H1 (cell line): ENCODE measurements around the gene ATP5F1A. TPM values are rescaled to one million over a fixed set of nuclear protein-coding genes. Genes with fewer than 3 reads are reported as not detected.

ENCODE experiments used
- CTCF ChIA-PET: fragments of 300-600 bp; sonication (Branson Sonifier 250); formaldehyde crosslinking; loops from one replicate; lab custom pipeline; 2021; ENCODE audit not compliant: partially characterized antibody; lab: Charles Lee
- POLR2A ChIA-PET: fragments of 300-600 bp; sonication (Branson Sonifier 250); formaldehyde crosslinking; loops from one replicate; lab custom pipeline; 2021; ENCODE audit warnings: inconsistent platforms; ENCODE audit not compliant: partially characterized antibody; lab: Charles Lee
- DNase-seq, 2 experiments: peaks; one replicate each; pipeline versions ENCODE4 v3.0.0 to v3.0.0-alpha.2; 2010 to 2022; ENCODE audit warnings: low spot score in 2 of 2, low read depth in 1 of 2, mixed read lengths in 1 of 2
- FAIRE-seq: peaks from 2 replicates; lab custom pipeline; 2011; peaks lifted over from hg19 to GRCh38; lab: Jason Lieb, UNC
- H2AFZ ChIP-seq: 2 replicates; pipeline ENCODE4 v1.8.1; 2012; ENCODE audit warnings: low read length, inconsistent platforms
- H2AK5ac ChIP-seq: 2 replicates; pipeline ENCODE4 v1.6.1; 2013; ENCODE audit warnings: low read depth, low read length
- H2BK120ac ChIP-seq: replicated peaks from 2 replicates; pipeline ENCODE3; 2013; ENCODE audit warnings: low read depth, low read length, inconsistent platforms
- H2BK12ac ChIP-seq: 2 replicates; pipeline ENCODE4 v1.6.1; 2013; ENCODE audit warnings: low read depth, low read length
- H2BK15ac ChIP-seq: 2 replicates; pipeline ENCODE4 v1.6.1; 2013; ENCODE audit warnings: low read length
- H2BK20ac ChIP-seq: 2 replicates; pipeline ENCODE4 v1.6.1; 2013; ENCODE audit warnings: low read length
- H2BK5ac ChIP-seq: 2 replicates; pipeline ENCODE4 v1.6.1; 2013; ENCODE audit warnings: low read depth, low read length
- H3K14ac ChIP-seq: 2 replicates; pipeline ENCODE4 v1.6.1; 2013; ENCODE audit warnings: inconsistent platforms; ENCODE audit not compliant: insufficient read length
- H3K18ac ChIP-seq: 2 replicates; pipeline ENCODE4 v1.6.1; 2013; ENCODE audit warnings: low read length; ENCODE audit errors: extremely low read depth
- H3K23ac ChIP-seq: 2 replicates; pipeline ENCODE4 v1.6.1; 2013; ENCODE audit warnings: inconsistent platforms; ENCODE audit not compliant: insufficient read length
- H3K23me2 ChIP-seq: 2 replicates; pipeline ENCODE4 v1.6.1; 2013; ENCODE audit warnings: low read depth, low read length
- H3K27ac ChIP-seq: 2 replicates; pipeline ENCODE4 v1.6.1; 2011; ENCODE audit warnings: low read depth, low read length, inconsistent platforms
- H3K27me3 ChIP-seq, 4 experiments: replicated peaks in 1 of 4; 1 replicate in 1 of 4; 2 replicates in 3 of 4; pipeline versions ENCODE4 v1.6.1 to v1.8.1; 2011 to 2013; ENCODE audit warnings: low read length in 3 of 4, mild to moderate bottlenecking in 3 of 4, inconsistent platforms in 2 of 4, mixed read lengths in 2 of 4, moderate library complexity in 1 of 4; ENCODE audit not compliant: control insufficient read depth in 3 of 4, insufficient read depth in 3 of 4; ENCODE audit errors: extremely low read depth in 1 of 4
- H3K36me3 ChIP-seq, 4 experiments: 2 replicates each; pipeline versions ENCODE4 v1.6.1 to v1.8.1; 2011 to 2013; ENCODE audit warnings: mild to moderate bottlenecking in 4 of 4, low read length in 3 of 4, moderate library complexity in 2 of 4, control low read depth in 1 of 4, inconsistent platforms in 1 of 4; ENCODE audit not compliant: insufficient read depth in 4 of 4, control insufficient read depth in 2 of 4
- H3K4ac ChIP-seq: replicated peaks from 2 replicates; pipeline ENCODE3; 2013; ENCODE audit warnings: low read length, low read depth, mixed read lengths, inconsistent platforms; ENCODE audit not compliant: insufficient read length
- H3K4me1 ChIP-seq, 4 experiments: replicated peaks in 1 of 4; 1 replicate in 1 of 4; 2 replicates in 3 of 4; pipeline versions ENCODE4 v1.6.1 to v1.8.1; 2011 to 2013; ENCODE audit warnings: low read length in 3 of 4, inconsistent platforms in 2 of 4, mixed read lengths in 1 of 4; ENCODE audit not compliant: insufficient read depth in 4 of 4, control insufficient read depth in 3 of 4
- H3K4me2 ChIP-seq, 2 experiments: 2 replicates each; pipeline versions ENCODE4 v1.6.1 to v1.8.1; 2011 to 2013; ENCODE audit warnings: low read depth in 2 of 2, low read length in 2 of 2, control low read depth in 1 of 2, inconsistent platforms in 1 of 2, mild to moderate bottlenecking in 1 of 2; ENCODE audit not compliant: insufficient read depth in 1 of 2
- H3K4me3 ChIP-seq, 4 experiments: fragments of 200-600, 300-600 bp in 1 of 4; sonication (generic), shearing (Covaris generic), sonication (Bioruptor Twin) in 1 of 4; 2 replicates each; pipeline versions ENCODE4 v1.5.1 to v1.8.1; 2011 to 2016; ENCODE audit warnings: low read length in 4 of 4, low read depth in 3 of 4, control low read depth in 2 of 4, inconsistent platforms in 2 of 4, mild to moderate bottlenecking in 2 of 4, mixed read lengths in 1 of 4, moderate library complexity in 1 of 4; ENCODE audit not compliant: insufficient read depth in 2 of 4; ENCODE audit errors: extremely low read depth in 1 of 4
- H3K56ac ChIP-seq: replicated peaks from 2 replicates; pipeline ENCODE3; 2013; ENCODE audit warnings: low read depth, mild to moderate bottlenecking, mixed read lengths, low read length, inconsistent platforms; ENCODE audit not compliant: insufficient read length
- H3K79me1 ChIP-seq: 2 replicates; pipeline ENCODE4 v1.6.1; 2013; ENCODE audit warnings: low read depth, low read length, control low read depth
- H3K79me2 ChIP-seq, 2 experiments: 2 replicates each; pipeline versions ENCODE4 v1.6.1 to v1.8.1; 2012 to 2013; ENCODE audit warnings: low read length in 2 of 2, mild to moderate bottlenecking in 2 of 2, inconsistent platforms in 1 of 2; ENCODE audit not compliant: insufficient read depth in 2 of 2, control insufficient read depth in 1 of 2
- H3K9ac ChIP-seq, 4 experiments: replicated peaks in 1 of 4; 1 replicate in 1 of 4; 2 replicates in 3 of 4; pipeline versions ENCODE4 v1.6.1 to v1.8.1; 2011 to 2013; ENCODE audit warnings: low read depth in 3 of 4, low read length in 3 of 4, control low read depth in 2 of 4, mild to moderate bottlenecking in 2 of 4, moderate library complexity in 2 of 4, inconsistent platforms in 1 of 4; ENCODE audit errors: extremely low read depth in 1 of 4
- H3K9me3 ChIP-seq, 2 experiments: 2 replicates each; pipeline versions ENCODE4 v1.6.1 to v1.8.1; 2012 to 2013; ENCODE audit warnings: mild to moderate bottlenecking in 2 of 2, moderate library complexity in 2 of 2, control low read depth in 1 of 2, inconsistent platforms in 1 of 2, low read depth in 1 of 2, low read length in 1 of 2, mixed read lengths in 1 of 2; ENCODE audit not compliant: insufficient read depth in 2 of 2
- H4K20me1 ChIP-seq, 2 experiments: replicated peaks in 1 of 2; 2 replicates each; pipeline versions ENCODE3 to v1.8.1; 2011 to 2013; ENCODE audit warnings: inconsistent platforms in 2 of 2, low read length in 2 of 2, mild to moderate bottlenecking in 1 of 2; ENCODE audit not compliant: insufficient read depth in 2 of 2, control insufficient read depth in 1 of 2
- H4K5ac ChIP-seq: 2 replicates; pipeline ENCODE4 v1.6.1; 2013; ENCODE audit warnings: low read length, low read depth, mixed read lengths, inconsistent platforms; ENCODE audit not compliant: insufficient read length
- H4K8ac ChIP-seq: 2 replicates; pipeline ENCODE4 v1.8.0; 2013; ENCODE audit warnings: mild to moderate bottlenecking, moderate library complexity, low read length, inconsistent platforms; ENCODE audit not compliant: insufficient read depth; ENCODE audit errors: extremely low read depth
- H4K91ac ChIP-seq: replicated peaks from 2 replicates; pipeline ENCODE3; 2013; ENCODE audit warnings: low read length, mixed read lengths, inconsistent platforms; ENCODE audit not compliant: insufficient read length
- ATF2 ChIP-seq: IDR thresholded peaks from 2 replicates; pipeline ENCODE4 v1.6.1; 2012; ENCODE audit warnings: low read length, inconsistent platforms
- CEBPB ChIP-seq: IDR thresholded peaks from 2 replicates; pipeline ENCODE4 v1.6.1; 2012; ENCODE audit warnings: low read depth, low read length
- CREB1 ChIP-seq: IDR thresholded peaks from 2 replicates; pipeline ENCODE4 v1.6.1; 2012; ENCODE audit warnings: inconsistent platforms
- EGR1 ChIP-seq: IDR thresholded peaks from 2 replicates; pipeline ENCODE4 v1.6.1; 2011; ENCODE audit warnings: low read depth, low read length, borderline replicate concordance
- JUND ChIP-seq: IDR thresholded peaks from 2 replicates; pipeline ENCODE4 v1.6.1; 2011; ENCODE audit warnings: mild to moderate bottlenecking, improper control_type of control experiment, low read length
- MAFK ChIP-seq: IDR thresholded peaks from 2 replicates; pipeline ENCODE4 v1.6.1; 2012; ENCODE audit warnings: low read depth, mild to moderate bottlenecking, improper control_type of control experiment, low read length
- POLR2A ChIP-seq, 2 experiments: IDR thresholded peaks; 1 replicate in 1 of 2; 2 replicates in 1 of 2; pipeline ENCODE4 v1.6.1; 2011; ENCODE audit warnings: low read depth in 2 of 2, low read length in 2 of 2, mild to moderate bottlenecking in 2 of 2; ENCODE audit errors: control extremely low read depth in 1 of 2
- SIX5 ChIP-seq: IDR thresholded peaks from 2 replicates; pipeline ENCODE4 v1.6.1; 2011; ENCODE audit warnings: mild to moderate bottlenecking, low read depth, low read length
- TAF1 ChIP-seq: IDR thresholded peaks from 2 replicates; pipeline ENCODE4 v1.6.1; 2011; ENCODE audit warnings: mild to moderate bottlenecking, low read depth, low read length
- TCF12 ChIP-seq: IDR thresholded peaks from 2 replicates; pipeline ENCODE4 v1.6.1; 2011; ENCODE audit warnings: low read depth, mild to moderate bottlenecking, low read length
- USF2 ChIP-seq: IDR thresholded peaks from 2 replicates; pipeline ENCODE4 v1.6.1; 2011; ENCODE audit warnings: low read length, improper control_type of control experiment
- WGBS, 2 experiments: shearing (Covaris generic) in 1 of 2; methylation state at CpG; one replicate each; pipeline versions ENCODE4 v1.1.6 to v1.1.7; 2013 to 2015; ENCODE audit warnings: low lambda C conversion rate in 2 of 2, mixed read lengths in 2 of 2, inconsistent platforms in 1 of 2, low coverage in 1 of 2, missing lambda C conversion rate in 1 of 2; ENCODE audit not compliant: insufficient replicate concordance in 2 of 2, insufficient coverage in 1 of 2, insufficient read length in 1 of 2; ENCODE audit errors: extremely low coverage in 1 of 2, missing lambda C conversion rate in 1 of 2; 5-methylcytosine and 5-hydroxymethylcytosine counted together
- polyA plus RNA-seq, 7 experiments: library from polyadenylated mRNA; depleted of rRNA in 3 of 7; stranded (reverse) in 5 of 7; unstranded in 2 of 7; fragments of >200 nt in 5 of 7; fragments of 200-250 nt in 2 of 7; gene quantifications; 1 replicate in 5 of 7; 2 replicates in 1 of 7; 4 replicates in 1 of 7; pipeline versions ENCODE4 v1.2.1 to v1.2.3, GENCODE V29; 2011 to 2013; ENCODE audit warnings: missing spikeins in 2 of 7, mixed read lengths in 2 of 7
- total RNA-seq: library from RNA; stranded (reverse); fragmentation: NEBNext Ultra II Directional; extraction: Animal tissue kit (Norgen Biotek cat#: 25700); gene quantifications from 2 replicates; pipeline ENCODE4 v1.2.1, GENCODE V29; 2021

The ATP5F1A gene
- total and polyA plus RNA-seq, 2 of the 8 experiments (the other 6 are each of a cell fraction or from before 2014, with no cell fraction given) = 685 to 970 TPM

DNA sequence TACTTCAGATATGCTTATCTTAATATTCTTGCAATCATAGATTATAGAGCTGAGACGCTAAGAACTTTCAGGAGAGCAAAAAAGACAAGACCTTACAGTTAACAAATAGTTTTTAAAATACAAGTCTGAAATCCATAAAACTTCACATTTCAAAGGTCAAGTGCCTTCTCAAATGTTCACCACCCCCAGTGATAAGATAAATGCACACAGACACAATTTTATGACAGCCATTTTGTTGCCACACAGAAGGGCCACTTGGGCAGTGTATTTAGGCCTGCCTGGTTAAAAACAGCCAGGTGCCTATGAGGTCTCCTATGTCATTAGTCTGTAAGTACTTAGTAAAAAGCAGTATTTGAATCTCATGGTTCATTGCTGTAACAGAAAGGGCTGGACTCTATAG, 17.9 kb downstream of the ATP5F1A start:
- peaks cover 5 to 72% (median 43%) of the 10 kb centered on the region in 4 experiments; a peak in 7 of 8 replicates for H3K36me3 ChIP-seq
- CTCF ChIA-PET = interaction anchor here (1.1 kb wide), 1 partner anchor 422 kb away, joined by 3 read pairs; no protein-coding TSS in a partner anchor
- H2BK20ac ChIP-seq = no peak overlapping the region

More for the DNA sequence above, 17.9 kb downstream of the ATP5F1A start:
- Histone ChIP-seq H3K56ac (no peak overlapping the region), H2BK15ac (no peak overlapping the region), H3K4me2 (no peak overlapping the region), H4K5ac (no peak overlapping the region), H2BK5ac (no peak overlapping the region), H3K23me2 (no peaks in the 10 kb centered on the region), H2BK120ac (no peak overlapping the region), H2AFZ (no peak overlapping the region), H4K8ac (no peak overlapping the region), H2BK12ac (no peak overlapping the region), H3K79me2 (no peaks in the 10 kb centered on the region), H3K9me3 (no peaks in the 10 kb centered on the region), H3K27ac (no peak overlapping the region), H2AK5ac (no peak overlapping the region), H3K79me1 (no peaks in the 10 kb centered on the region), H3K23ac (no peak overlapping the region), H3K18ac (no peak overlapping the region), H4K20me1 (peaks cover 0 to 2% of the 10 kb centered on the region in 2 experiments), H3K9ac (no peak overlapping the region), H3K27me3 (no peaks in the 10 kb centered on the region), H3K4ac (no peak overlapping the region), H3K4me1 (no peaks in the 10 kb centered on the region), H3K4me3 (no peak overlapping the region), H4K91ac (no peak overlapping the region), H3K14ac (no peak overlapping the region)
- DNase-seq (no peak), FAIRE-seq (no peak)
- 92% methylated on average over 1 of the region's 1 CpG; no CpG with 5 or more reads in 1 of the 2 experiments for WGBS, 2 experiments
- POLR2A ChIA-PET = interaction anchor here (0.6 to 1.5 kb wide), 3 partner anchors 9 to 18 kb away, joined by 3 to 5 read pairs (median 4); partner anchors contain the start of gene ATP5F1A
- TF ChIP-seq MAFK (no peak), CREB1 (no peak), JUND (no peak), EGR1 (no peak), ATF2 (no peak), USF2 (no peak), TAF1 (no peak), TCF12 (no peak), SIX5 (no peak), POLR2A (IDR thresholded peaks at IDR 0.05; ENCODE audit: control extremely low read depth in 1 of 2, low read depth in 2 of 2, low read length in 2 of 2) (no peak), CEBPB (no peak)
